ENCODE measurements around the gene GRK1. TPM values are rescaled to one million over a fixed set of nuclear protein-coding genes. Genes with fewer than 3 reads are reported as not detected.

GRK1 gene
- total and polyA plus RNA-seq, 2 experiments from 2014 or later: not detected

DNA sequence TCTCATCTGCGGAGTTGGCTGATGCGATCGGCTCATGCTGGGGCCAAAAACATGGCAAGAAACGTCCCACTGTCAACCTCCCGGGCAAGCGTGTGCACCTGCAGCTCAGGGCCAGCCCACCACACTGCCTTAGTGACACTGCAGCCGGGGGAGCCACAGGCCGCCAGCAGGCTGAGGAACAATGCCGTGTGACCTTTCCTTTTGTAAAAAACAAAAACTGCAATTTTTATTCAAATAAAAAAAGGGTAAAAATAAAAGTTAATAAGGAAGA, 73.2 kb downstream of the GRK1 start:
- WGBS, 2 experiments (ENCODE audit: low coverage in 1 of 2, low lambda C conversion rate in 2 of 2, missing lambda C conversion rate in 2 of 2): 75 to 78% methylated on average over 9 of the region's 9 CpGs

GRCh38 chr13:113740661-113741060, 73.6 kb downstream of the GRK1 start:
- Histone ChIP-seq H3K36me3 (ENCODE audit: low read depth) (no peaks in the 10 kb centered on the region), H2AFZ (no peak overlapping the region), H3K27ac (no peak overlapping the region), H3K79me2 (ENCODE audit: insufficient read depth) (no peaks in the 10 kb centered on the region), H3F3A (ENCODE audit: insufficient read depth) (0 out of 2 replicates have a peak, but pooled peaks cover 4% of the 10 kb centered on the region), H3K4me3 (no peak overlapping the region), H3K9me2 (ENCODE audit: insufficient read depth) (no peaks in the 10 kb centered on the region), H3K9ac (no peak overlapping the region), H3K4me2 (ENCODE audit: unreplicated experiment) (no peak overlapping the region), H3K4me1 (ENCODE audit: insufficient read depth) (no peaks in the 10 kb centered on the region), H4K20me1 (ENCODE audit: insufficient read depth) (no peaks in the 10 kb centered on the region), H3K9me3 (ENCODE audit: low read depth) (no peaks in the 10 kb centered on the region), H3K27me3 (replicated peaks; ENCODE audit: insufficient read depth) (no peaks in the 10 kb centered on the region; the same call in 1 of the 2 replicates)
- no peak for DNase-seq
- in situ Hi-C loops (cut with MboI): no loop called here
- no peak for TF ChIP-seq EZH2 (IDR thresholded peaks at IDR 0.05; ENCODE audit: insufficient read depth, poor library complexity, severe bottlenecking)
- 77 to 84% methylated on average over 16 of the region's 16 CpGs for whole genome bisulfite sequencing, 2 experiments (ENCODE audit: low coverage in 1 of 2, low lambda C conversion rate in 2 of 2, missing lambda C conversion rate in 2 of 2)

More for the DNA sequence above, 73.2 kb downstream of the GRK1 start:
- H3K79me2 ChIP-seq (ENCODE audit: insufficient read depth): no peaks in the 10 kb centered on the region
- no peak overlapping the region for H3K4me2 ChIP-seq (ENCODE audit: unreplicated experiment)
- no peaks in the 10 kb centered on the region; the same call in 1 of the 2 replicates for H3K27me3 ChIP-seq (replicated peaks; ENCODE audit: insufficient read depth)
- H3K36me3 ChIP-seq (ENCODE audit: low read depth): no peaks in the 10 kb centered on the region
- no peak overlapping the region for H2AFZ ChIP-seq
- in situ Hi-C loops (cut with MboI): no loop called here
- no peaks in the 10 kb centered on the region for H3K9me2 ChIP-seq (ENCODE audit: insufficient read depth)
- H4K20me1 ChIP-seq (ENCODE audit: insufficient read depth): no peaks in the 10 kb centered on the region
- no peak overlapping the region for H3K9ac ChIP-seq
- no peaks in the 10 kb centered on the region for H3K9me3 ChIP-seq (ENCODE audit: low read depth)
- H3F3A ChIP-seq (ENCODE audit: insufficient read depth): 0 out of 2 replicates have a peak, but pooled peaks cover 4% of the 10 kb centered on the region
- H3K4me1 ChIP-seq (ENCODE audit: insufficient read depth): no peaks in the 10 kb centered on the region
- TF ChIP-seq EZH2phosphoT487 (IDR thresholded peaks at IDR 0.05; ENCODE audit: insufficient read depth, low read depth): no peak
- TF ChIP-seq EZH2 (IDR thresholded peaks at IDR 0.05; ENCODE audit: insufficient read depth, poor library complexity, severe bottlenecking): no peak
- H3K27ac ChIP-seq: no peak overlapping the region
- no peak for DNase-seq
- no peak overlapping the region for H3K4me3 ChIP-seq

GRCh38 chr13:113741191-113741668, 74.2 kb downstream of the GRK1 start:
- Histone ChIP-seq H3K27ac (no peak overlapping the region), H3K36me3 (ENCODE audit: low read depth) (no peaks in the 10 kb centered on the region), H3K4me1 (ENCODE audit: insufficient read depth) (no peaks in the 10 kb centered on the region), H3K4me2 (ENCODE audit: unreplicated experiment) (no peak overlapping the region), H2AFZ (no peak overlapping the region), H3K9me3 (ENCODE audit: low read depth) (no peaks in the 10 kb centered on the region), H3K9me2 (ENCODE audit: insufficient read depth) (no peaks in the 10 kb centered on the region), H3K9ac (no peak overlapping the region), H3F3A (ENCODE audit: insufficient read depth) (0 out of 2 replicates have a peak, but pooled peaks cover 4% of the 10 kb centered on the region), H4K20me1 (ENCODE audit: insufficient read depth) (no peaks in the 10 kb centered on the region), H3K4me3 (no peak overlapping the region), H3K27me3 (replicated peaks; ENCODE audit: insufficient read depth) (no peaks in the 10 kb centered on the region; the same call in 1 of the 2 replicates), H3K79me2 (ENCODE audit: insufficient read depth) (no peaks in the 10 kb centered on the region)
- no peak for TF ChIP-seq EZH2 (IDR thresholded peaks at IDR 0.05; ENCODE audit: insufficient read depth, poor library complexity, severe bottlenecking)
- TF ChIP-seq EZH2phosphoT487 (IDR thresholded peaks at IDR 0.05; ENCODE audit: insufficient read depth, low read depth): no peak
- no peak for DNase-seq
- in situ Hi-C loops (cut with MboI): no loop called here
- 72 to 80% methylated on average over 12 to 15 of the region's 15 CpGs for WGBS, 2 experiments (ENCODE audit: low coverage in 1 of 2, low lambda C conversion rate in 2 of 2, missing lambda C conversion rate in 2 of 2)

GRCh38 chr13:113742000-113742441, 75.0 kb downstream of the GRK1 start:
- in situ Hi-C loops (cut with MboI): no loop called here

More at GRCh38 chr13:113742000-113742441, 75.0 kb downstream of the GRK1 start:
- H3K9ac ChIP-seq: no peak overlapping the region
- 26 to 28% methylated on average over 15 of the region's 15 CpGs for WGBS, 2 experiments (ENCODE audit: low coverage in 1 of 2, low lambda C conversion rate in 2 of 2, missing lambda C conversion rate in 2 of 2)
- H3K79me2 ChIP-seq (ENCODE audit: insufficient read depth): no peaks in the 10 kb centered on the region
- H3K9me2 ChIP-seq (ENCODE audit: insufficient read depth): no peaks in the 10 kb centered on the region
- no peak overlapping the region for H3K4me3 ChIP-seq
- no peaks in the 10 kb centered on the region for H3K4me1 ChIP-seq (ENCODE audit: insufficient read depth)
- TF ChIP-seq EZH2 (IDR thresholded peaks at IDR 0.05; ENCODE audit: insufficient read depth, poor library complexity, severe bottlenecking): no peak
- no peak for TF ChIP-seq EZH2phosphoT487 (IDR thresholded peaks at IDR 0.05; ENCODE audit: insufficient read depth, low read depth)
- H3F3A ChIP-seq (ENCODE audit: insufficient read depth): 0 out of 2 replicates have a peak, but pooled peaks cover 4% of the 10 kb centered on the region
- no peak overlapping the region for H3K27ac ChIP-seq
- H3K9me3 ChIP-seq (ENCODE audit: low read depth): no peaks in the 10 kb centered on the region
- H2AFZ ChIP-seq: no peak overlapping the region
- DNase-seq: peak; percentile 84
- no peaks in the 10 kb centered on the region for H3K36me3 ChIP-seq (ENCODE audit: low read depth)
- no peaks in the 10 kb centered on the region; the same call in 1 of the 2 replicates for H3K27me3 ChIP-seq (replicated peaks; ENCODE audit: insufficient read depth)
- H3K4me2 ChIP-seq (ENCODE audit: unreplicated experiment): no peak overlapping the region
- H4K20me1 ChIP-seq (ENCODE audit: insufficient read depth): no peaks in the 10 kb centered on the region
